HuH-7.5 (cell line): Measurements from ENCODE around the gene NOLC1.
A peak's percentile ranks its signal among the peaks of the same experiment; 100 is the strongest.

Experiments
- DNase-seq: peaks from one replicate; pipeline ENCODE4 v3.0.0; 2011; ENCODE audit warnings: low spot score

The NOLC1 gene

GRCh38 chr10:102151774-102152544, at the start of gene NOLC1:
NOLC1 (plus strand) TSS chr10:102152389; CDS start chr10:102152411, 22 bp downstream.
- DNase-seq: peak; percentile 79

- DNase-seq: no peak
Measured at GRCh38 chr10:102102421-102102820, 49.8 kb upstream of the NOLC1 start.

DNA sequence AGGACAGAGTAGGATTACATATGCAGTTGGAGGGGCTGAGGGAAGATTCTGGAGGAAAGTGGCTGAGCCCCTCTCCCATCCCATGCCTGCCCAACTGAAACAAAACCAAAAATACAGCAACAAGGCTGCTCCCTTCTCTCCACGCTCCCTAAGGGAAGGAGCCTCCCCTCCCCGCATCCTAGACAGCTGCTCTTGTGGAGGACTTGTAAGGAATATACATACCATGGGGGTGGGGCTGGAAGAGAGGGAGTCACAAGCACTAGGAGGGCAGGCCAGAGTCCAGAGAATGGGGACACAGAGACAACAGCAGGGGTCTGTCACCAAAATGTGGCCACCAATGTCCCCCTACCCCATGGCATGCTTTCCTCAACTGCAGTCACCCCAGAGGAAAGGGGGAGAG, 45.2 kb upstream of the NOLC1 start:
- DNase-seq: no peak

DNA sequence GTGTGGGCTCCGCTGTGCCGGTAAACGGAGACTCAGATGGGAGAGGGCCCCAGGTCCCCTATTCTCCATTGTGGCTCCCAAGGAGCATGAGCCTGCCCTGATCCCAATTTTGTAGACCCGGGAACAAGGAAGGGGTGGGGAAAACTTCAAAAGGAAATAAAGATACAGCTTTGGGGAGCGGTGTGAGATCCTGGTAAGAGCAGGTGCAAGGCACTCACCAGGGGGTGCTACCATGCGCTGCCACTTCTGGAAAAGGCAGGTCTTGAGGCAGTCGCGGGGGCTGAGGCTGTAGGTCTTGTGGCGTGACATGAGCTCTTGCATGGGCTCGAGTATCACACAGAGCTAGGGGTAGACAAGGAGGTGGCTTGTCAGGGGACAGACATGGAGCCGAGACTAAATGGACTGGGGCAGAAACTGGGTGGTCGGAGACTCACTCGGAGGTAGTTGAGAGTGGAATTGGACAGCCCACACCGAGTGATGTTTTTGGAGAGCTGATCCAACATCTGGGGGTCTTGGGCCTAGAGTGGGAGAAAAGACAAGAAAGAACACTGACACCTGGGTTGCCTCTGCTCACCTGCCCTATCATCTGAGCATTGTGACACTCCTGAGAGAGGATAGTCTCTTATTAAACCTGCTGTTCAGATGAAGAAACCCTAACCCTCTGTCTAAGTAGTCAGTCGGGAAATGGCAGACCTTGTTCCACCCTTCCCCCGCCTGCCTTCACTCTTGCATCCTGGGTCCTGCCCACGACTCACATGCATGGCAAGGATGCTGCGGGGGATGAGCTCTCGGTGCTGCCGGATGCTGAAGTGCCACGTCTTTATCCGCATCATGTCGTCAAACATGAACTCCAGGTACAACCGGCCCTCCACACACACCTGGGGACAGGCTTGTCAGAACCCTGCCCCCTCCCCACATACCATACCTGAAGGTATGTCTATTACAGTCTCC, 42.7 kb upstream of the NOLC1 start:
- no peak for DNase-seq

DNA sequence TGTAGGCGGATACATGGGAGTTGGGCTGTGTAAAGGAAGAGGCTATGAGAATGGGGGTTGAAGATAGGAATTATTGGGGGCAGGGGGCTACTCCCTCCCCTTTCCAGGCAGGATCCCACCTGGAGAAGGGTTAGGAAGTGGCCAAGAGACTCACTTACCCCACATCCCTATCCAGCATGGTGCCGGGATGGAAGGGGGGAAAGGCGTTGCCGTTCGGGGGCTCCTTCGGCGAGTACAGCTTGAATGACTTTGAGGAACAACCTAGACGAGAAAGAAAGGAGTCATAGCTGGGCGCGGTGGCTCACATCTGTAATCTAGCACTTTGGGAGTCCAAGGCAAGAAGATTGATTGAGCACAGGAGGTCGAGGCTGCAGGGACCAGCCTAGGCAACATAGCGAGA, 40.9 kb upstream of the NOLC1 start:
- DNase-seq: no peak

DNA sequence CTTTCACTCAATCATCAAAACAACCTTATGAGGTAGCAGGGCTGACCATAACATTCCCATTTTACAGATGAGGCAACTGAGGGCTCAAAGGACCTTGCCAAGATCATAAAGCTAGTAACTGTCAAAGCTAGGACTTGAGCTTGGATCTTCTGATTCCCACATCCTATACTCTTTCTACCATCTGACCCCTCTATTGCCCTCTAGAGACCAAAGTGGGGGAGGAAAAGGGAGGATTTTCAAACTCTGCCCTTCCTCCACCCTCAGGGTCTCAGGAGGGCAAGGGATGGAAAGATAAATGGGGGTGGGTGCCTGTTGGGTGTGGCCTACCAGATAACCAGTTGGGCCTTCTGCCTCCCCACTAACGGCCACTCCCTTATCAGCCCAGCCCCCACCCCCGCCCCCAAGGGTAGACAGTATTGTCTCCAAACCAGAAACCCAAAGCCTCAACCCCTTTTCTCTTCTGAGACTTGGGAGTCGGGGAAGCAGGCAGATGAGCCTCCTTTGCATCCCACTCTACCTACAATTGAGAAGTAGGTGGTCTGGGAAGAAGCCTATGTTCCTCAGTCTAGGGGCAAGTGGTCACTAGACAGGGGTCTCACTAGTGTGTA, 39.9 kb upstream of the NOLC1 start:
- DNase-seq: no peak

GRCh38 chr10:102113261-102113955, 38.8 kb upstream of the NOLC1 start:
- no peak for DNase-seq

GRCh38 chr10:102113956-102114857, 38.0 kb upstream of the NOLC1 start:
- no peak for DNase-seq

GRCh38 chr10:102114861-102115618, 37.1 kb upstream of the NOLC1 start:
- peak; percentile 81 for DNase-seq

DNA sequence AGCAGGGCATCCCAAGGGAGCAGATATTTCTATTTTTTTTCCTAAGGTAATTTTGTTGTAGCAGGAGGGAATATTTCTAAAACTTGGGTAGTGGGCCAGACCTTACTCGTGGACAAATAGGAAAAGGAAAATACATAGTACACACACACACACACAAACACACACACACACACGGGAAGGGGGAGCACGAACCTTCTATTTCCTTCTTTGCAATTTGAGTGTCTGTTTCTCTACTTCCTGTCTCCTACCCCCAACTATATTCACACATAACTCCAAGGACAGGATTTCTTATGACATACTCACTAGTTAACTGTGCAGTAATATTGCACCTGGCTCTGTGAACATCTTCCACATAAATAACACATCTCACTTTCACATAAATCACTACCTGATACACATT, 36.4 kb upstream of the NOLC1 start:
- no peak for DNase-seq

- DNase-seq: no peak
Measured at GRCh38 chr10:102116656-102117055, 35.5 kb upstream of the NOLC1 start.

DNA sequence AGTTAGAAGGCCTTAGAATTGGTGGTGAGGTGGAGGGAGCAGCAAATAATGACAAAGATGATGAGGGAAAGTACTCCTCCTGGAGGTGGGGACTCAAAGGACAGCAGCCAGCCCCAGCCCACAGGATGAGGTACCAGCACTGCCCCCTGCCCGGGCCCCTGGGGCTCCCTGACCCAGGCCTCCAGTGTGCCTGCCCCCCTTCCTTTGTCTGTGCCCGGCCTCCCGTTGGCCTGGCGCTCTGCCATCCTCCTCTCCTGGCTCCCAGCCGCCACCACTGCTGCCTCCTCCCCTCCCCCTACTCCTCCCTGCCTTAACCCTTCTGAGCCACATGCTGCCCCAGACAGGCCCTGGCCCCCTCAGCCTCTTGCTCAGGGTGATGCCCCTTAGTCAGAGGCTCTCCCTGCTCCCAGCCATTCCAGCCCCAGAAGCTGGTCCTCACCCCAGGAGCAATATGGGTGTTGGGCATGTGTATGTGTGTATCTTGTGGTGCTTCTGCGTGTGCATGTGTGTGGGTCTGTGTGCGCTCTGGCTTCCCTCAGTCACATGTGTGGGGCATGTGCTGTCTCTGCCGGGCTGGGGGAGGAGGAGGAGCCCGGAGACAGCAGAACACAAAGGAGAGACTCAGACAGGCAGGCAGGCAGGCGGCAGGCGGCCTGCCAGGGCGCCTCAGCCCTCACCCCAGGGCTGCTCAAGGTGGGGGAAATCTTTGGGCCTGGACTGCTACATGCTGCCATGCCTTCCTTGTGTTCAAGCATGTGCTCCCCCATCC, 34.6 kb upstream of the NOLC1 start:
- peak; percentile 53 for DNase-seq

DNA sequence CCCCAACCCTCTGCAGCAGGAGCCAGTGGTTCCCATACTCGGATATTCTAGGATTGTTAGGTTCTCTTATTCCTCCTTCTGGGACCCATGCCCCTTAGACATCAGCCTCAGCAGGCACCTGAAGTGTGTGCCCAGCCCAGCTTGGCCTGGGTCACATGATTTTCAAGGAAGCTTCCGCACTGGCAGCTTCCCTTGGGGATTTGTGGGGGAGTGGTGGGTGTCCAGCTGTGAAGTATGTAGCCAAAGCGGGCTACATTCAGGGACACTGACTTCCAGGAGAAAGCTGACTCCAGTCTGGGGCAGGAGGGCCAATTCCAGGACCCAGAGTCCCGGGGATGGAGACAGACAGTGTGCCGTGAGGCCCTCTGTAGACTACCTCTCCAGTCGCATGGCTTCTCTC, 33.3 kb upstream of the NOLC1 start:
- no peak for DNase-seq

DNA sequence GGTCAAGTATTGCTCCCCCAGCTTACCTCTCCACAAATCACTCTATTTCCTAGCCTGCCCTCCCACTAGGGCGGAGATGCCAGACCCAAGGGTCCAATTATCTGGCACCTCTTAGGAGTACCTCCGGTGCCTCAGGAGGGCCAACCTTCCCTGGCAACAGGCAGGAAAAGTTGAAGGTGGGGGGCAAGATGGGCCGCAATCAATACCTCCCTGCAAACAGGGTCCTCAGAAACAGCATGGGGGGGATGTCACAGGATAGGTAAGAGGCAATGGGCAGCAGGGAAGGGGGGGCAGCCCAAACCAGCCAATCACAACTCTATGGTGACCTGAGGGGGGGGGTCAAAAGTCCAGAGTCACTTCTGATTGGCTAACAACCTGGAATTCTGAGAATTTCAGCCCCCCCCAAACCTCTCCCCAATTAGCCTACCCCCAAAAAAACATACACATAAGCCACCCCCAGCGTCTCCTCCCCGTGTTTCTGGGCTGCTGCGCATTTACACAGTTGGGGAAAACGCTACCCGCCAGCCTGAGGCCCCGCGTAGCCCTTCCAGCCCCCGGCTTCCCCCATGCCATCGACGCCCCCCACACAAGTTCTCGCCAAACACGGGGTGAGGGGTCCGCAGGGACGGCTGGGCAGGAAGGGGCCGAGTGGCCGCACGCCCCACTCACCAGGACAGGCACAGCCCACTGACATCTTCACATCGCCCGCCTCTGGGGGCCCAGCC, 32.6 kb upstream of the NOLC1 start:
- DNase-seq: peak; percentile 82

DNA sequence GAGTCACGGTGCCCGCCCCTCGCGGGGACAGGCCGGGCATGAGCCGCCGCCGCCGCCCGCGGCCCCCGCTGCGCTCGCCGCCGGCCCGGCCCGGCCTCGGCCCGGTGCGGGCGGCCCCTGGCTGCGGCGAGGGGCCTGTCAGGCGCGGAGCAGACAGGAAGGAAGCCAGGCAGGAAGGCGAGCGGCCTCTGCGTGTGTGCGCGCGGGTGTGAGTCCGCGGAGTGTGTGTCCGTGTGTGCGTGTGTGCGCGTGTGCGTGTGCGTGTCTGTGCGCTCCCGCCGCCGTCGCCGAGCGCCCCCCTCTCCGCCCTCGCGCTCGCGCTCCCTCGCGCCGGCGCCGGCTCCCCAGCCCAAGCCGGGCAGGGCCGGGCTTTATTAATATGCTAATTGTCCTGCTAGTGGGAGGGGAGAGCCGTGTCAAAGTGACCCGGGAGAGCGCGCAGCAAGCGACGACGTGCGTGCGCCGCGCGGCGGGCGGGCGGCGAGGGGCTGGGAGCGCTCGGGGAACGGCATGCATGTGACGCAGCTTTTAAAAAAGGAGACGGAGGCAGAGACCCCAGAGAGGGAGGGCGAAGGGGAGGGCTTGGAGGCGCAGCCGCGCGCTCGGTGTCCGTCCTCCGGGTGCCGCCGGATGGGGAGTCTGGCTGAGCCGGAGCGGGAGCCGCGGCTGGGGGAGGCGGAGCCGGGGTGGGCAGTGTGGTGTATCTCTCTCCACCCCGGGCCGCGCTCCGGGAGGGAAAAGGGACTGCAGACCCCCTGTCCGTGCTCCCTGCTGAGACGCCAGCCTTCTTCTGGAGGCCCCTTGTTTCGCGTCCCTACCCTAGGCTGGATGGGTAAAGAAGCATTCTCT, 31.8 kb upstream of the NOLC1 start, which contains the start of gene LDB1:
TSS of gene LDB1 (minus strand) at position 227 of the 849 bp plus-strand sequence. CDS start 258 bp downstream, outside the sequence.
- peak; percentile 89 for DNase-seq

DNA sequence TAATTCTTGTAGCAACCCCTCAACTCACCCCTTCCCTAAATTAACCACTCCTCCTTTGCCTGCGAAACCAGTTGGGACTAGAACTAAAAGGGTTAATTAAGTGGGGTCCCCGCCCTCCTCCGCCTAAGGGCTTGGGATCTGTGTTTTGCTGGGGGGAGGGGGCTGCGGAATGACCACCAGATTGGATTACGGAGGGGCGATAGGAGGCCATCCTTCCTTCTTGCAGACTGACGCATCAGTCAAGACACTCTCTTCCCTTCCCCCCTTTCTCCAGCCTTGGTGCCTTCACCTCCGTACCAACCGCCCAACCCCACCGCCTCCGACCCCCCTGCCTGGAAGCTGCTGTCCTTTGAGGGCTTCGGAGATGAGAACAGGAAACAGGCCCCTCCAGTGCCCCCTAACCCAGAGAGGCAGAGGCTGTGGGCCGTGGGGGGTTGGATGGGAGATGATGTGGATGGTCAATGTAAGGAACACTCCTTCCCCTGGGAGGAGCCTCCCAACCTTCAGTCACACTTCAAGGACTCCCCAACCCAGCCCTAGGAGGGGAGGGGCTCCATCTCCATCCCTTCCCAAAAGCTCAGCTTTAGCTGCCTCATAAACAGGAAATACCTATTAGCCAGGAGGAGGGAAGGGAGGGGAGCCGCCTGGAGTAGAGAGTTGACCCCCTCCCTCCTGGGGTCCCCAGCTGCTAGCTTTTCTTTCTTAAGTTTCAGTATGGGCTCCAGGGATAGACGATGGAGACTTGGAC, 31.0 kb upstream of the NOLC1 start:
- DNase-seq: no peak
